H9 (cell line): ENCODE results near the gene UST. TPM values are rescaled to one million over a fixed set of nuclear protein-coding genes. Genes with fewer than 3 reads are reported as not detected.

ENCODE experiments used
- DNase-seq: peaks from one replicate; pipeline ENCODE4 v3.0.0-alpha.2; 2017
- H2AFZ ChIP-seq: one replicate; pipeline ENCODE4 v1.6.1; 2013; ENCODE audit warnings: mild to moderate bottlenecking, low read length, control low read depth, moderate library complexity
- H2AK5ac ChIP-seq: 2 replicates; pipeline ENCODE4 v1.6.1; 2013; ENCODE audit warnings: low read length, control low read depth, mixed read lengths; ENCODE audit not compliant: insufficient read length
- H2BK120ac ChIP-seq: one replicate; pipeline ENCODE4 v1.6.1; 2013; ENCODE audit warnings: low read depth, mild to moderate bottlenecking, low read length, control low read depth, inconsistent platforms; ENCODE audit not compliant: poor library complexity, severe bottlenecking
- H2BK12ac ChIP-seq: 2 replicates; pipeline ENCODE4 v1.6.1; 2013; ENCODE audit warnings: low read length, control low read depth, mixed read lengths, low read depth; ENCODE audit not compliant: insufficient read length
- H2BK15ac ChIP-seq: 2 replicates; pipeline ENCODE4 v1.6.1; 2013; ENCODE audit warnings: low read depth, low read length, control low read depth
- H2BK20ac ChIP-seq: one replicate; pipeline ENCODE4 v1.6.1; 2013; ENCODE audit warnings: low read depth, mild to moderate bottlenecking, low read length, control low read depth, inconsistent platforms; ENCODE audit not compliant: poor library complexity, severe bottlenecking
- H2BK5ac ChIP-seq: 2 replicates; pipeline ENCODE4 v1.6.1; 2013; ENCODE audit warnings: low read length, control low read depth, mixed read lengths; ENCODE audit not compliant: insufficient read length
- H3K14ac ChIP-seq: 2 replicates; pipeline ENCODE4 v1.6.1; 2013; ENCODE audit warnings: low read length, control low read depth; ENCODE audit not compliant: insufficient read depth
- H3K18ac ChIP-seq: 2 replicates; pipeline ENCODE4 v1.6.1; 2013; ENCODE audit warnings: low read depth, mild to moderate bottlenecking, mixed read lengths, low read length, control low read depth; ENCODE audit not compliant: insufficient read length
- H3K23ac ChIP-seq: 2 replicates; pipeline ENCODE4 v1.6.1; 2013; ENCODE audit warnings: low read length, control low read depth, mixed read lengths, low read depth; ENCODE audit not compliant: insufficient read length
- H3K23me2 ChIP-seq: 2 replicates; pipeline ENCODE4 v1.6.1; 2013; ENCODE audit warnings: low read depth, mild to moderate bottlenecking, mixed read lengths, low read length, control low read depth; ENCODE audit not compliant: insufficient read length, poor library complexity, severe bottlenecking
- H3K27ac ChIP-seq: 2 replicates; pipeline ENCODE4 v1.5.1; 2013; ENCODE audit warnings: low read length, control low read depth, mixed read lengths, low read depth; ENCODE audit not compliant: insufficient read length
- H3K27me3 ChIP-seq: 2 replicates; pipeline ENCODE4 v1.6.1; 2013; ENCODE audit warnings: low read length, control low read depth, inconsistent platforms; ENCODE audit not compliant: insufficient read depth
- H3K4ac ChIP-seq: 2 replicates; pipeline ENCODE4 v1.6.1; 2013; ENCODE audit warnings: low read depth, mild to moderate bottlenecking, control low read depth, inconsistent platforms, low read length, moderate library complexity
- H3K4me1 ChIP-seq: 2 replicates; pipeline ENCODE4 v1.6.1; 2013; ENCODE audit warnings: low read length, control low read depth, inconsistent platforms; ENCODE audit not compliant: insufficient read depth
- H3K4me2 ChIP-seq: 2 replicates; pipeline ENCODE4 v1.6.1; 2013; ENCODE audit warnings: low read length, control low read depth, mixed read lengths; ENCODE audit not compliant: insufficient read length, insufficient read depth
- H3K56ac ChIP-seq: 2 replicates; pipeline ENCODE4 v1.6.1; 2013; ENCODE audit warnings: low read depth, mild to moderate bottlenecking, mixed read lengths, low read length, control low read depth; ENCODE audit not compliant: insufficient read length
- H3K79me1 ChIP-seq: 2 replicates; pipeline ENCODE4 v1.6.1; 2013; ENCODE audit warnings: low read depth, mild to moderate bottlenecking, moderate library complexity, low read length, control low read depth, inconsistent platforms; ENCODE audit not compliant: insufficient read depth, poor library complexity, severe bottlenecking
- H3K79me2 ChIP-seq: 2 replicates; pipeline ENCODE4 v1.6.1; 2013; ENCODE audit warnings: low read length, control low read depth, inconsistent platforms; ENCODE audit not compliant: insufficient read depth
- H3K9ac ChIP-seq: 2 replicates; pipeline ENCODE4 v1.6.1; 2013; ENCODE audit warnings: low read length, control low read depth, mixed read lengths; ENCODE audit not compliant: insufficient read length; ENCODE audit errors: extremely low read depth
- H3K9me3 ChIP-seq: one replicate; pipeline ENCODE4 v1.6.1; 2013; ENCODE audit warnings: low read depth, low read length, inconsistent platforms; ENCODE audit not compliant: control insufficient read depth
- H3T11ph ChIP-seq: one replicate; pipeline ENCODE4 v1.6.1; 2013; ENCODE audit warnings: mild to moderate bottlenecking, low read length, control low read depth, inconsistent platforms
- H4K20me1 ChIP-seq: one replicate; pipeline ENCODE4 v1.6.1; 2013; ENCODE audit not compliant: control insufficient read depth, insufficient read length, insufficient read depth
- H4K5ac ChIP-seq: 2 replicates; pipeline ENCODE4 v1.6.1; 2013; ENCODE audit warnings: low read depth, mild to moderate bottlenecking, mixed read lengths, low read length, control low read depth; ENCODE audit not compliant: insufficient read length
- H4K8ac ChIP-seq: replicated peaks from 2 replicates; pipeline ENCODE4 v1.6.1; 2013; ENCODE audit warnings: low read length, control low read depth, mixed read lengths, low read depth; ENCODE audit not compliant: insufficient read length
- H4K91ac ChIP-seq: 2 replicates; pipeline ENCODE4 v1.6.1; 2013; ENCODE audit warnings: low read depth, mild to moderate bottlenecking, moderate library complexity, mixed read lengths, low read length, control low read depth; ENCODE audit not compliant: insufficient read length
- H3K27ac Mint-ChIP-seq, 3 experiments: 2 replicates in 2 of 3; 3 replicates in 1 of 3; pipeline ENCODE4 v1.8.0; 2020 to 2021; ENCODE audit warnings: mixed read lengths in 3 of 3, mild to moderate bottlenecking in 1 of 3, moderate library complexity in 1 of 3
- H3K27me3 Mint-ChIP-seq: 2 replicates; pipeline ENCODE4 v1.8.0; 2021; ENCODE audit warnings: low read depth, mild to moderate bottlenecking, moderate library complexity, mixed read lengths
- H3K36me3 Mint-ChIP-seq, 3 experiments: 2 replicates in 2 of 3; 3 replicates in 1 of 3; pipeline ENCODE4 v1.8.0; 2020 to 2021; ENCODE audit warnings: low read depth in 3 of 3, mixed read lengths in 3 of 3; ENCODE audit not compliant: insufficient read depth in 1 of 3
- H3K4me1 Mint-ChIP-seq, 2 experiments: 2 replicates each; pipeline ENCODE4 v1.8.0; 2020; ENCODE audit warnings: mixed read lengths in 2 of 2
- H3K4me3 Mint-ChIP-seq, 2 experiments: 2 replicates in 1 of 2; 3 replicates in 1 of 2; pipeline ENCODE4 v1.8.0; 2020 to 2021; ENCODE audit warnings: mild to moderate bottlenecking in 2 of 2, mixed read lengths in 2 of 2, moderate library complexity in 1 of 2
- H3K9me3 Mint-ChIP-seq, 2 experiments: 2 replicates in 1 of 2; 3 replicates in 1 of 2; pipeline ENCODE4 v1.8.0; 2020; ENCODE audit warnings: mild to moderate bottlenecking in 2 of 2, mixed read lengths in 2 of 2, moderate library complexity in 1 of 2
- CTCF ChIP-seq: fragments of 200-600 bp; sonication (generic); conservative IDR thresholded peaks from 3 replicates; pipeline ENCODE4 v1.8.0; 2021; ENCODE audit warnings: antibody characterized with exemption, mild to moderate bottlenecking
- WGBS: extraction: QIAGEN DNeasy Blood & Tissue Kit; methylation state at CpG from one replicate; pipeline ENCODE4 v1.1.7; 2013; ENCODE audit warnings: missing lambda C conversion rate, low lambda C conversion rate, mixed read lengths; ENCODE audit not compliant: insufficient read length; ENCODE audit errors: extremely low coverage; 5-methylcytosine and 5-hydroxymethylcytosine counted together
- total RNA-seq: library from RNA; stranded (reverse); gene quantifications from 2 replicates; pipeline ENCODE4 v1.2.1, GENCODE V29; 2021

The UST gene
- total RNA-seq, 1 experiment from 2014 or later = 14.4 TPM

- DNase-seq = no peak
- Histone ChIP-seq H3K23ac (no peak overlapping the region), H2AFZ (no peak overlapping the region), H3K27me3 (no peaks in the 10 kb centered on the region), H2BK5ac (no peak overlapping the region), H2BK15ac (no peak overlapping the region), H3K14ac (no peak overlapping the region), H2BK20ac (no peak overlapping the region), H3K79me1 (no peaks in the 10 kb centered on the region), H3K79me2 (no peaks in the 10 kb centered on the region), H3K4me2 (no peak overlapping the region), H3K27ac (no peak overlapping the region), H3K9ac (no peak overlapping the region), H3K23me2 (no peaks in the 10 kb centered on the region), H2BK120ac (no peak overlapping the region), H3K9me3 (no peaks in the 10 kb centered on the region), H4K20me1 (no peaks in the 10 kb centered on the region), H4K5ac (no peak overlapping the region), H3K4me1 (peaks cover 4% of the 10 kb centered on the region; the same call in 1 of the 2 replicates), H3K4ac (no peak overlapping the region), H3T11ph (no peak overlapping the region), H2BK12ac (no peak overlapping the region), H2AK5ac (no peak overlapping the region), H3K56ac (no peak overlapping the region), H4K8ac (no peak overlapping the region), H3K18ac (no peak overlapping the region), H4K91ac (no peak overlapping the region)
- peaks cover 12 to 15% of the 10 kb centered on the region in 2 experiments for H3K4me1 Mint-ChIP-seq
- WGBS = no CpG with 5 or more reads among the region's 2 CpGs
- H3K27me3 Mint-ChIP-seq = no peaks in the 10 kb centered on the region; the same call in 1 of the 2 replicates
- TF ChIP-seq CTCF = no peak
- no peak overlapping the region for H3K27ac Mint-ChIP-seq
- peaks cover 14 to 21% of the 10 kb centered on the region in 2 experiments; a peak in 4 of 5 replicates for H3K9me3 Mint-ChIP-seq
- H3K36me3 Mint-ChIP-seq = peaks cover 0 to 16% (median 2%) of the 10 kb centered on the region in 3 experiments; a peak in 5 of 7 replicates
- H3K4me3 Mint-ChIP-seq = no peak overlapping the region
Measured at GRCh38 chr6:149097794-149098193, 351.0 kb downstream of the UST start.
